WERI-Rb-1 (cell line): ENCODE results near the gene CYP27B1.

Experiments
- DNase-seq: peaks from one replicate; pipeline ENCODE4 v3.0.0-alpha.2; 2020
- H3K27ac ChIP-seq: fragments of 250-450 bp; sonication (Bioruptor Pico); 2 replicates; pipeline ENCODE4 v1.5.1; 2020; ENCODE audit warnings: mild to moderate bottlenecking, moderate library complexity
- H3K27me3 ChIP-seq: fragments of 250-450 bp; sonication (Bioruptor Pico); 2 replicates; pipeline ENCODE4 v1.5.1; 2021; ENCODE audit warnings: mild to moderate bottlenecking, low read depth, moderate library complexity; ENCODE audit not compliant: insufficient read depth, severe bottlenecking
- H3K36me3 ChIP-seq: fragments of 250-450 bp; sonication (Bioruptor Pico); 2 replicates; pipeline ENCODE4 v1.5.1; 2020; ENCODE audit warnings: mild to moderate bottlenecking, moderate library complexity
- H3K4me3 ChIP-seq: 2 replicates; pipeline ENCODE4 v1.5.1; 2011; ENCODE audit warnings: low read depth, mild to moderate bottlenecking, control low read depth, low read length
- H3K9me3 ChIP-seq: fragments of 250-450 bp; sonication (Bioruptor Pico); 2 replicates; pipeline ENCODE4 v1.5.1; 2021; ENCODE audit warnings: mild to moderate bottlenecking, moderate library complexity; ENCODE audit not compliant: severe bottlenecking
- TF ChIP-seq, protein P1 (sequence below): IDR thresholded peaks from 2 replicates; pipeline ENCODE4 v1.5.1; 2011; ENCODE audit warnings: low read depth, mild to moderate bottlenecking, control low read depth, inconsistent platforms, low read length

Gene CYP27B1

DNA sequence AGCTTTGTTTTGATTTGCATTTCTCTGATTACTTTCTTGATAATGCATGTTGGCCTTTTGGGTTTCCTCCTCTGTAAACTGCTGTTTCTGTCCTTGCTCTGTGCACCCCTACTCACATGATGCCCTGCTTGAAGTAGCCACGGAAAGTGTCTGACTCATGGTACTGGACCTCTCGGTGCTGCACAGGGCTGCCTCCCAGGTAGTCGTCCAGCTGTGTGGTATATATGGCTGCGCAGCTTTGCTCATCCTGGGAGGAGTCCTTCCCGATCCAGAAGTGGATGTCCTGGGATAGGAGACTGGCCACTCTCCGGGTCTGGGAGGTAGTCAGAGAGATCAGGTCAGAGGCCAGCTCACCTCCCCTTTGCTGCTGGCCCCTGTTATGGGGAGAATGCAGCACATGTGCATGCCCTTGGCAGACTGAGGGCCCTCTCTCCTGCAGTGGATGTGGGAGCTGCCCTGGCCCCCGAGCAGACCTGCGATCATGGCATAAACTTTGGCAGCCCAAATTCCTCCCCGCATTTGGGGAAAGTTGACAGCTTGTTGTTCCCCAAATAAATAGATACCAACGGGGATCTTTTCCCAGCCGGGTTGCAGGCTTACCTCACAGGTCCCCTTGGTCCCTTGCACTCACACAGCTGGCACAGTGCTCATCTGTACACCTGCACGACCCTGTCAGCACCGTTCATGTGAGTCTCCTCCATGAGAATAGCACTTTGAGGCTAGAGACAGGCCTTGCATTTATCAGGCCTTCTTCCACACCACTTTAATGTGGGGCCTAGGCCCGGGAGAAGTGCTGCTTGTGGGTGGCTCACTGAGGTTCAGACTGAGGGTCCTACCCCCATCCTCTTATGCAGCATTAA lies 46.5 kb upstream of the CYP27B1 start:
- H3K36me3 ChIP-seq: no peaks in the 10 kb centered on the region; the same call in 1 of the 2 replicates
- no peaks in the 10 kb centered on the region for H3K9me3 ChIP-seq
- TF ChIP-seq, protein P1, sequence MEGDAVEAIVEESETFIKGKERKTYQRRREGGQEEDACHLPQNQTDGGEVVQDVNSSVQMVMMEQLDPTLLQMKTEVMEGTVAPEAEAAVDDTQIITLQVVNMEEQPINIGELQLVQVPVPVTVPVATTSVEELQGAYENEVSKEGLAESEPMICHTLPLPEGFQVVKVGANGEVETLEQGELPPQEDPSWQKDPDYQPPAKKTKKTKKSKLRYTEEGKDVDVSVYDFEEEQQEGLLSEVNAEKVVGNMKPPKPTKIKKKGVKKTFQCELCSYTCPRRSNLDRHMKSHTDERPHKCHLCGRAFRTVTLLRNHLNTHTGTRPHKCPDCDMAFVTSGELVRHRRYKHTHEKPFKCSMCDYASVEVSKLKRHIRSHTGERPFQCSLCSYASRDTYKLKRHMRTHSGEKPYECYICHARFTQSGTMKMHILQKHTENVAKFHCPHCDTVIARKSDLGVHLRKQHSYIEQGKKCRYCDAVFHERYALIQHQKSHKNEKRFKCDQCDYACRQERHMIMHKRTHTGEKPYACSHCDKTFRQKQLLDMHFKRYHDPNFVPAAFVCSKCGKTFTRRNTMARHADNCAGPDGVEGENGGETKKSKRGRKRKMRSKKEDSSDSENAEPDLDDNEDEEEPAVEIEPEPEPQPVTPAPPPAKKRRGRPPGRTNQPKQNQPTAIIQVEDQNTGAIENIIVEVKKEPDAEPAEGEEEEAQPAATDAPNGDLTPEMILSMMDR: no peak
- no peak overlapping the region for H3K27ac ChIP-seq
- no peak for DNase-seq
- no peaks in the 10 kb centered on the region for H3K27me3 ChIP-seq
- no peak overlapping the region for H3K4me3 ChIP-seq

DNA sequence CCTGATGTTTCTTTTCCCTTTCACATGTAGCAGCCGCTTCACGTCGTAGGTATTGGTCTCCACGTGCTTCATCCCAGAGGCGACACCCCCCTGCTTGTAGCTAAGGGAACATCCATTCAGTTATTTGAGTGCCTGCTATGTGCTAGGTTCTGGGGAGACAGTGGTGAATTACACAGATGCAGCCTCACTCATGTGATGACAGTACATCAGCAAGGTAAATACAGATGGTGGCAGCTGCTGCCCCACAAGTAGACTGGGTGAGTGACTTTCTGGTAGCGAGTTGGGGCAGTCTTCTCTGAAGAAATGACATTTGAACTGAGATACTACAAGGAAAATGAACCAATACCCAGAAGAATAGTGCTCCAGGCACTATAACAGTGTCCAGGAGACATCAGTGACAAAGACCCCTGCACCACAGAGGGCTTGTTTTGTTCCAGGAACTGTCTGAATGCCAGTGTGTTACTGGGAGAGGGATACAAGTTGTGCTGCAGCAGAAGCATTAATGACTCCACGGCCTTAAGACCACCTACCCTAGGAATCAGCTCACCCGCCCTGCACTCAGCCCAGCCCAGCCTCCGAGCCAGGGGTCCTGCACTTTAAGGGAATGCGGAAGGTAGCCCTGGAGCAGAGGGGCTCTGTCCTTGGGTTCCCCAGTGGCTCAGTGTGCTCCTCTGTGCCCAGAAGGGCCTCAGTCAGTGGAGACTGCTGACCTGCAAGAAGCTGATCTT lies 44.3 kb upstream of the CYP27B1 start:
- Histone ChIP-seq H3K27ac (no peak overlapping the region), H3K36me3 (no peaks in the 10 kb centered on the region; the same call in 1 of the 2 replicates), H3K9me3 (no peaks in the 10 kb centered on the region), H3K27me3 (no peaks in the 10 kb centered on the region), H3K4me3 (no peak overlapping the region)
- no peak for DNase-seq
- TF ChIP-seq, protein P1: no peak

DNA sequence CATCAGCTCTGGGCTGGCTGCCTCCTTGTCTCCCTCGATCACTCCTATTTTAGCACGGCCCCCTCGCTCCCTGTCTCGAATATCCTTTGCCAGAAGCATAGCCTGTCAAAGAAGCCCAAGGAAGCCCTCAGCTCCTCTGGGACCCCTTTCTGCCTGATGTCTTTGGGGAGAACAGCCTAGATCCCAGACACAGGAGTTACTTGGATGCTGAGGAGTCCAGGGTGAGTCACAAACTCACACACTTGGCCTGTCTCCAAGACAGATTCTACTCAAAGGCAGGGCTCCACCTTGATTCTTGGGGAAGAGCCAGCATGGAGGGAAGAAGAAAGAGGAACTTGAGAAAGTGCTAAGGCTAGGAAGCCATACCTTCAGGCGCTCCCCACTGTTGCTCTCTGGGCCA lies 43.6 kb upstream of the CYP27B1 start:
- no peaks in the 10 kb centered on the region; the same call in 1 of the 2 replicates for H3K36me3 ChIP-seq
- no peaks in the 10 kb centered on the region for H3K9me3 ChIP-seq
- no peak for DNase-seq
- no peak overlapping the region for H3K27ac ChIP-seq
- H3K27me3 ChIP-seq: no peaks in the 10 kb centered on the region
- no peak overlapping the region for H3K4me3 ChIP-seq
- TF ChIP-seq, protein P1: no peak

DNA sequence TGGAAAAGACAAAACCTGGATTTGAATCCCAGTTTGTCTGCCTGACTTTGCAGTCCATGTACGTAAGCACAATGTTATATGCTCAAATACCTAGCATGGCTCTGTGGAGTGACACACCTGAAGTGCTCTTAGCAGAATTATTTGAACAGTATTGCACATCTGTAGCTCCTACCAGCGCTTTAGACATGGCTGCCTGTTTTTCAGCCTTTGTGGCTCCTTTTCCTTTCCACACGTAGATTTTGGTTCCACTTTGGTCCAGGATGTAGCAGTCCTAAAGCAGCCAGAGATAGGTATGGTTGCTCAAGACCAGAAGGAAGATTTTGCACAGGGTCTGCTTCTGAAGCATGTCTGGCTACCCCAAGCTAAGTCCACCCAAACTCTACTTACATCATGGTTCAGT lies 42.5 kb upstream of the CYP27B1 start:
- H3K27ac ChIP-seq: no peak overlapping the region
- no peaks in the 10 kb centered on the region for H3K9me3 ChIP-seq
- no peak overlapping the region for H3K4me3 ChIP-seq
- no peaks in the 10 kb centered on the region for H3K27me3 ChIP-seq
- TF ChIP-seq, protein P1: no peak
- no peak for DNase-seq
- no peaks in the 10 kb centered on the region; the same call in none of the 2 replicates for H3K36me3 ChIP-seq

DNA sequence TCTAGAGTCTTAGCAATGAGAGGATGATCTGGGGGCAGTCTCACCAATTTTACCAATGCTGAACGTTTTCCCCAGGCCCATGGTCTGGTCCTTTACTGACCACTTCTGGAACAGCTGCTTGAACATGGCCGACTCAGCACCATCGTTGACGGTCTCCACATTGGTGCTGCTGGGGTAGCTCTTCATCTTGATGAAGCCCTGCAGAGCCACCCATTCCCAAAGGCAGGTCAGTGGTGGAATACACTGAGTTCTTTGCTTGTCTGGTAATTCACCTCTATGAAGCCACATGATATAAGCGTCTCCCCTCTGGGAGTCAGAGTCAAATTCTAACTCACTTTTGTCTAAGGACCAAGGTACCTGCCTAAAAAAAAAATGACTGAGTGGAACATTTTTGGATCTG lies 41.5 kb upstream of the CYP27B1 start:
- no peak overlapping the region for H3K27ac ChIP-seq
- H3K9me3 ChIP-seq: no peaks in the 10 kb centered on the region
- H3K36me3 ChIP-seq: peaks cover 4% of the 10 kb centered on the region
- no peaks in the 10 kb centered on the region for H3K27me3 ChIP-seq
- TF ChIP-seq, protein P1: no peak
- no peak for DNase-seq
- H3K4me3 ChIP-seq: no peak overlapping the region
